Measurements from ENCODE around the gene ICAM5. TPM values are rescaled to one million over a fixed set of nuclear protein-coding genes. Genes with fewer than 3 reads are reported as not detected.

ICAM5 gene
- total and polyA plus RNA-seq, 4 experiments from 2014 or later: 0.20 to 0.36 TPM; not detected in 2

DNA sequence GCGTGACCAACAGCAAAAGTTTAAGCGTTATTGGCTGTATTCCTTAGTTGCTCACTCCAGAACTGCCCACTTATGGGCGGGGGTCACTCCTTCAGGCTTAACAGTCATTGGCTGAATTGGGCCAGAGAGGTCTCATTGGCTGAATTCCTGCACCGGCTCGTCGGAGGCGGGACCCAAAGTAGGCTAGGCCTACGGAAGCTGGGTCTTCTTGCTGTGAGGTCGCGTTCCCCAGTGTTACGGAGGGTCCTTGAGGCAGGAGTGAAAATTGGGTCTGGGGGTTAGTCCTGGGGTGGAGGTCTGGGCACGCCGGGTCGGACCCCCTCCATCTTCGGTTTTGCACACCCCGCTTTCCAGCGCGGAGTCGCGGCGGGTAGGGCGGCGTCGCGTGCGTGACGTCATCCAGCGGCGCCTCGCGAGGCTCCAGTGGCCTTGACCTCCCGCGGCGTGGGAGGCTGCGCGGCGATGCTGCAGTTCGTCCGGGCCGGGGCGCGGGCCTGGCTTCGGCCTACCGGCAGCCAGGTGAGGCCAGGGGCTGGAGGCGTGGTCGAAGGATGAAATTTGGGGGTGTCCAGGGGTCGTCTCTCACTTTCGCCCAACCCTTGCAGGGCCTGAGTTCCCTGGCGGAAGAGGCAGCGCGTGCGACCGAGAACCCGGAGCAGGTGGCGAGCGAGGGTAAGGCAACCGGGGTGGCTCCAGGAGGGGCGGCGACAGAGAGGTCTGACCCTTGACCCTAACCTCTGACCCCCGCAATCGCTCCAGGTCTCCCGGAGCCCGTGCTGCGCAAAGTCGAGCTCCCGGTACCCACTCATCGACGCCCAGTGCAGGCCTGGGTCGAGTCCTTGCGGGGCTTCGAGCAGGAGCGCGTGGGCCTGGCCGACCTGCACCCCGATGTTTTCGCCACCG lies 37.7 kb upstream of the ICAM5 start, which contains the start of gene MRPL4:
Gene MRPL4 (plus strand): TSS at position 423 of the 903 bp plus-strand sequence. CDS start 40 bp downstream, at position 463.
- Histone ChIP-seq H3K27me3 (ENCODE audit: insufficient read depth, low read length) (no peaks in the 10 kb centered on the region), H3K4me3 (ENCODE audit: low read length in 2 of 2) (peak within 1 kb of the TSS; percentile 84 to 99), H3K4me1 (ENCODE audit: insufficient read depth, low read length) (peaks cover 25% of the 10 kb centered on the region), H3K27ac (ENCODE audit: low read depth, low read length) (peak within 1 kb of the TSS; percentile 67), H3K9me3 (ENCODE audit: control insufficient read depth in 1 of 2, low read length in 2 of 2) (no peaks in the 10 kb centered on the region), H3K36me3 (ENCODE audit: insufficient read depth, low read length) (peaks cover 21% of the 10 kb centered on the region)
- peaks cover 0 to 2% (median 0%) of the 10 kb centered on the region in 8 donors for H3K9me3 Mint-ChIP-seq
- peaks cover 22 to 40% of the 10 kb centered on the region in 2 donors for H3K36me3 Mint-ChIP-seq
- ChIA-PET POLR2A (ENCODE audit: partially characterized antibody) (interaction anchor here (1.1 to 4.9 kb wide), 10 partner anchors 9 to 156 kb away, joined by 3 to 67 read pairs (median 8); partner anchors contain the start of genes DNMT1, ICAM1 and S1PR2), CTCF (ENCODE audit: partially characterized antibody) (interaction anchor here (1.5 to 4.9 kb wide), 3 partner anchors 15 to 176 kb away, joined by 3 to 132 read pairs (median 83); partner anchors contain the start of gene S1PR2)
- intact Hi-C loops (cut with micrococcal nuclease): loop anchor here (1.0 to 5.0 kb wide), 3 partner anchors 57 to 415 kb away; partner anchors contain the start of genes EIF3G and PIN1
- peaks cover 14 to 29% (median 20%) of the 10 kb centered on the region in 4 donors for H3K4me1 Mint-ChIP-seq
- DNase-seq: peak; percentile 97 to 99 (median 98)
- peak within 1 kb of the TSS; percentile 96 to 99 (median 98) for H3K27ac Mint-ChIP-seq
- H3K4me3 Mint-ChIP-seq: peak within 1 kb of the TSS; percentile 97 to 100 (median 98)
- no peaks in the 10 kb centered on the region for H3K27me3 Mint-ChIP-seq

DNA sequence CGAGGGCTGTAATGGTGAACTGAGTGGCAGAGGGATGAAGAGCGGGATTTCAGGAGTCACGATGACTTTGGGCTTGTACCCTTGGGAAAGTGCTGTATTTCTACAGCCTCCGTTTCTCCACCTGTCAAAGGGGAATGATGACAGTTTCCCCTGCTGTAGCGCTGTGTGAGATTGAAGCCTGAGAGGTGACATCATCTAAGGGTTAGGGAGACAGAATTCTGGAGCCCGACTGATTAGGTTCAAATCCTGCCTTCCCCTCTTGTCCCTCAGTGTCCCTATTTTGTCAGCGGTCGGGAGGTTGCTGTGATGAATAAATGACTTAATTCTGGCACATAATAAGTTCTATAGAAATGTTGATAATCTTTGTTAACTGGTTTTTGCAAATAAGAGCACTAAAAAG lies 37.0 kb upstream of the ICAM5 start:
- Histone ChIP-seq H3K9me3 (ENCODE audit: control insufficient read depth in 1 of 2, low read length in 2 of 2) (no peaks in the 10 kb centered on the region), H3K36me3 (ENCODE audit: insufficient read depth, low read length) (peaks cover 28% of the 10 kb centered on the region), H3K27ac (ENCODE audit: low read depth, low read length) (peak overlapping the region; percentile 67), H3K4me3 (ENCODE audit: low read length in 2 of 2) (peak overlapping the region; percentile 84 to 99), H3K27me3 (ENCODE audit: insufficient read depth, low read length) (no peaks in the 10 kb centered on the region), H3K4me1 (ENCODE audit: insufficient read depth, low read length) (peaks cover 25% of the 10 kb centered on the region)
- ChIA-PET POLR2A (ENCODE audit: partially characterized antibody) (interaction anchor here (1.6 to 4.9 kb wide), 5 partner anchors 8 to 156 kb away, joined by 4 to 67 read pairs (median 14); partner anchors contain the start of genes ICAM1 and S1PR2), CTCF (ENCODE audit: partially characterized antibody) (interaction anchor here (4.9 kb wide), 1 partner anchor 24 kb away, joined by 132 read pairs; the partner anchor contains the start of gene S1PR2)
- intact Hi-C loops (cut with micrococcal nuclease): loop anchor here (5.0 kb wide), 1 partner anchor 415 kb away; the partner anchor contains the start of gene PIN1
- Mint-ChIP-seq H3K27me3 (no peaks in the 10 kb centered on the region), H3K9me3 (peaks cover 0 to 2% (median 0%) of the 10 kb centered on the region in 8 donors), H3K4me3 (peak overlapping the region; percentile 97 to 100 (median 98)), H3K4me1 (peaks cover 14 to 29% (median 21%) of the 10 kb centered on the region in 4 donors), H3K36me3 (peaks cover 29 to 46% of the 10 kb centered on the region in 2 donors), H3K27ac (peak overlapping the region; percentile 77 to 99 (median 96))
- no peak for DNase-seq

GRCh38 chr19:10254244-10254643 lies 35.5 kb upstream of the ICAM5 start:
- Histone ChIP-seq H3K36me3 (ENCODE audit: insufficient read depth, low read length) (peaks cover 39% of the 10 kb centered on the region), H3K4me3 (ENCODE audit: low read length in 2 of 2) (no peak overlapping the region), H3K27ac (ENCODE audit: low read depth, low read length) (no peak overlapping the region), H3K27me3 (ENCODE audit: insufficient read depth, low read length) (no peaks in the 10 kb centered on the region), H3K9me3 (ENCODE audit: control insufficient read depth in 1 of 2, low read length in 2 of 2) (no peaks in the 10 kb centered on the region), H3K4me1 (ENCODE audit: insufficient read depth, low read length) (peaks cover 33% of the 10 kb centered on the region)
- Mint-ChIP-seq H3K4me3 (peak overlapping the region in 4 of 8 donors; percentile 26 to 56 (median 50)), H3K27me3 (no peaks in the 10 kb centered on the region), H3K9me3 (peaks cover 0 to 2% (median 0%) of the 10 kb centered on the region in 8 donors), H3K27ac (peak overlapping the region in 2 of 7 donors; percentile 29 to 63), H3K4me1 (peaks cover 14 to 34% (median 22%) of the 10 kb centered on the region in 4 donors), H3K36me3 (peaks cover 30 to 60% of the 10 kb centered on the region in 2 donors)
- POLR2A ChIA-PET (ENCODE audit: partially characterized antibody): interaction anchor here (1.1 kb wide), 2 partner anchors 16 to 23 kb away, joined by 3 read pairs; partner anchors contain the start of gene S1PR2
- DNase-seq: no peak
- CTCF ChIA-PET (ENCODE audit: partially characterized antibody): interaction anchor here (3.4 kb wide), 1 partner anchor 134 kb away, joined by 21 read pairs; no protein-coding TSS in a partner anchor
- intact Hi-C loops (cut with micrococcal nuclease): loop anchor here (5.0 kb wide), 1 partner anchor 417 kb away; the partner anchor contains the start of gene PIN1

GRCh38 chr19:10255358-10255757 lies 34.4 kb upstream of the ICAM5 start:
- DNase-seq: no peak
- Histone ChIP-seq H3K4me3 (ENCODE audit: low read length in 2 of 2) (no peak overlapping the region), H3K27me3 (ENCODE audit: insufficient read depth, low read length) (no peaks in the 10 kb centered on the region), H3K27ac (ENCODE audit: low read depth, low read length) (no peak overlapping the region), H3K9me3 (ENCODE audit: control insufficient read depth in 1 of 2, low read length in 2 of 2) (no peaks in the 10 kb centered on the region), H3K36me3 (ENCODE audit: insufficient read depth, low read length) (peaks cover 39% of the 10 kb centered on the region), H3K4me1 (ENCODE audit: insufficient read depth, low read length) (peaks cover 39% of the 10 kb centered on the region)
- Mint-ChIP-seq H3K36me3 (peaks cover 30 to 60% of the 10 kb centered on the region in 2 donors), H3K9me3 (peaks cover 0 to 2% (median 0%) of the 10 kb centered on the region in 8 donors), H3K4me1 (peaks cover 14 to 37% (median 23%) of the 10 kb centered on the region in 4 donors), H3K27me3 (no peaks in the 10 kb centered on the region), H3K4me3 (peak overlapping the region in 1 of 8 donors; percentile 13), H3K27ac (peak overlapping the region in 5 of 7 donors; percentile 22 to 80 (median 75))
- intact Hi-C loops (cut with micrococcal nuclease): no loop called here
- ChIA-PET CTCF (ENCODE audit: partially characterized antibody) (interaction anchor here (3.4 kb wide), 1 partner anchor 133 kb away, joined by 21 read pairs; no protein-coding TSS in a partner anchor), POLR2A (ENCODE audit: partially characterized antibody) (no interaction called here)

GRCh38 chr19:10256551-10256950 lies 33.2 kb upstream of the ICAM5 start:
- Mint-ChIP-seq H3K4me3 (no peak overlapping the region), H3K4me1 (peaks cover 14 to 34% (median 20%) of the 10 kb centered on the region in 4 donors), H3K27me3 (no peaks in the 10 kb centered on the region), H3K27ac (no peak overlapping the region), H3K36me3 (peaks cover 30 to 60% of the 10 kb centered on the region in 2 donors), H3K9me3 (peaks cover 0 to 2% (median 0%) of the 10 kb centered on the region in 8 donors)
- H3K27me3 ChIP-seq (ENCODE audit: insufficient read depth, low read length): no peaks in the 10 kb centered on the region
- peaks cover 39% of the 10 kb centered on the region for H3K36me3 ChIP-seq (ENCODE audit: insufficient read depth, low read length)
- intact Hi-C loops (cut with micrococcal nuclease): no loop called here
- peaks cover 35% of the 10 kb centered on the region for H3K4me1 ChIP-seq (ENCODE audit: insufficient read depth, low read length)
- no peak overlapping the region for H3K27ac ChIP-seq (ENCODE audit: low read depth, low read length)
- POLR2A ChIA-PET (ENCODE audit: partially characterized antibody): no interaction called here
- H3K9me3 ChIP-seq (ENCODE audit: control insufficient read depth in 1 of 2, low read length in 2 of 2): no peaks in the 10 kb centered on the region
- CTCF ChIA-PET (ENCODE audit: partially characterized antibody): interaction anchor here (0.7 to 4.6 kb wide), 5 partner anchors 16 to 252 kb away, joined by 3 to 58 read pairs (median 3); no protein-coding TSS in a partner anchor
- no peak for DNase-seq
- H3K4me3 ChIP-seq (ENCODE audit: low read length in 2 of 2): no peak overlapping the region

DNA sequence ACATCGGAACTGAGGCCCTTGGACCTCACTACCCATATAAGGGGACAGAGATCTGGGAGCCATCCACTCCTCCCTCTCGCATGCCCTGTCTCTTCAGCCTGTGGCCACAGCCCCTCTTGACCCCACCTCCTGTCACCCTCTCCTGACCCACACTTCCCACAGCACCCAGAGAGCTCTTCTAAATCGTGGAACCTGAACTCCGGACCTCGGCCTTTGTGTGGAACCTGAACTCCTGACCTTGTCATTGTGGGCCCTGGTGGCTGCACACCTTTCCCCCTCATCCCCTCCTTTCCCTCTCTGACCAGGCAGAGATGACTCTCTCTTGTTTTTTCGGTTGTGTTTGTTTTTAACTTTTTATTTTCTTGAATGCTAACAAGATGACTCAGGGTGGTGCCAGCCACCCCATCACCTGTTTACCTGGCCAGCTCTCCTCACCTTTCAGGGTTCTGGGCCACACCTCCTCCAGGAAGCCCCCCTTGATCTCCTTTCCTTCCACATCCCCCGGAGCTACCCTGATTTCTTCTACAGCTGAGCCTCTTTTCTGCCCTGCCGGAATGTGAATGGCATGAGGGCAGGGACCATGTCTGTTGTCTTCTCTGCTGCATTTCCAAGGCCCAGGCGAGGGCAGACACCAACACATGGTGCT lies 32.7 kb upstream of the ICAM5 start:
- peaks cover 39% of the 10 kb centered on the region for H3K36me3 ChIP-seq (ENCODE audit: insufficient read depth, low read length)
- intact Hi-C loops (cut with micrococcal nuclease): no loop called here
- H3K9me3 ChIP-seq (ENCODE audit: control insufficient read depth in 1 of 2, low read length in 2 of 2): no peaks in the 10 kb centered on the region
- H3K27ac ChIP-seq (ENCODE audit: low read depth, low read length): no peak overlapping the region
- Mint-ChIP-seq H3K27ac (peak overlapping the region in 1 of 7 donors; percentile 2), H3K27me3 (no peaks in the 10 kb centered on the region), H3K4me3 (peak overlapping the region in 1 of 8 donors; percentile 26), H3K9me3 (no peaks in the 10 kb centered on the region), H3K4me1 (peaks cover 12 to 29% (median 17%) of the 10 kb centered on the region in 4 donors), H3K36me3 (peaks cover 27 to 55% of the 10 kb centered on the region in 2 donors)
- CTCF ChIA-PET (ENCODE audit: partially characterized antibody): interaction anchor here (0.6 to 4.6 kb wide), 4 partner anchors 31 to 391 kb away, joined by 3 to 58 read pairs (median 12); no protein-coding TSS in a partner anchor
- H3K4me1 ChIP-seq (ENCODE audit: insufficient read depth, low read length): peaks cover 35% of the 10 kb centered on the region
- H3K27me3 ChIP-seq (ENCODE audit: insufficient read depth, low read length): no peaks in the 10 kb centered on the region
- no peak for DNase-seq
- no peak overlapping the region for H3K4me3 ChIP-seq (ENCODE audit: low read length in 2 of 2)
- POLR2A ChIA-PET (ENCODE audit: partially characterized antibody): interaction anchor here (3.0 kb wide), 1 partner anchor 135 kb away, joined by 19 read pairs; no protein-coding TSS in a partner anchor

All from CD4-positive, alpha-beta memory T cell (primary cell).